ENCODE data around the gene MAB21L1.

- TF ChIP-seq POLR2A (IDR thresholded peaks at IDR 0.05; ENCODE audit: low read length) (no peak), MAZ (IDR thresholded peaks at IDR 0.05; ENCODE audit: borderline replicate concordance, low read depth, low read length) (no peak), CTCF (IDR thresholded peaks at IDR 0.05) (no peak), ESRRA (IDR thresholded peaks at IDR 0.05; ENCODE audit: borderline replicate concordance, low read length) (no peak), JUN (IDR thresholded peaks at IDR 0.05) (no peak), HES2 (IDR thresholded peaks at IDR 0.05) (no peak), EP300 (IDR thresholded peaks at IDR 0.05) (no peak), E2F6 (IDR thresholded peaks at IDR 0.05; ENCODE audit: borderline replicate concordance, low read depth) (no peak), JUNB (IDR thresholded peaks at IDR 0.05) (no peak), REST (IDR thresholded peaks at IDR 0.05) (no peak), MAX (IDR thresholded peaks at IDR 0.05) (no peak), RFX5 (IDR thresholded peaks at IDR 0.05) (no peak), NR3C1 (IDR thresholded peaks at IDR 0.05) (no peak), RAD21 (conservative IDR thresholded peaks at IDR 0.05 in 1 of 2, IDR thresholded peaks at IDR 0.05 in 1 of 2) (no peak)
Observed at GRCh38 chr13:35524171-35524570, 47.7 kb upstream of the MAB21L1 start.
